22Rv1 (cell line): ENCODE measurements around the gene TSPYL6.

Source experiments
- H3K27ac ChIP-seq: fragments of 450-650 bp; 2 replicates; pipeline ENCODE4 v1.5.1; 2017
- CTCF ChIP-seq: fragments of 450-650 bp; IDR thresholded peaks from 2 replicates; pipeline ENCODE4 v1.5.1; 2017; ENCODE audit warnings: mild to moderate bottlenecking
- ZFX ChIP-seq: fragments of 450-650 bp; IDR thresholded peaks from 2 replicates; pipeline ENCODE4 v1.6.1; 2017; ENCODE audit warnings: antibody characterized with exemption, borderline replicate concordance

Gene TSPYL6

DNA sequence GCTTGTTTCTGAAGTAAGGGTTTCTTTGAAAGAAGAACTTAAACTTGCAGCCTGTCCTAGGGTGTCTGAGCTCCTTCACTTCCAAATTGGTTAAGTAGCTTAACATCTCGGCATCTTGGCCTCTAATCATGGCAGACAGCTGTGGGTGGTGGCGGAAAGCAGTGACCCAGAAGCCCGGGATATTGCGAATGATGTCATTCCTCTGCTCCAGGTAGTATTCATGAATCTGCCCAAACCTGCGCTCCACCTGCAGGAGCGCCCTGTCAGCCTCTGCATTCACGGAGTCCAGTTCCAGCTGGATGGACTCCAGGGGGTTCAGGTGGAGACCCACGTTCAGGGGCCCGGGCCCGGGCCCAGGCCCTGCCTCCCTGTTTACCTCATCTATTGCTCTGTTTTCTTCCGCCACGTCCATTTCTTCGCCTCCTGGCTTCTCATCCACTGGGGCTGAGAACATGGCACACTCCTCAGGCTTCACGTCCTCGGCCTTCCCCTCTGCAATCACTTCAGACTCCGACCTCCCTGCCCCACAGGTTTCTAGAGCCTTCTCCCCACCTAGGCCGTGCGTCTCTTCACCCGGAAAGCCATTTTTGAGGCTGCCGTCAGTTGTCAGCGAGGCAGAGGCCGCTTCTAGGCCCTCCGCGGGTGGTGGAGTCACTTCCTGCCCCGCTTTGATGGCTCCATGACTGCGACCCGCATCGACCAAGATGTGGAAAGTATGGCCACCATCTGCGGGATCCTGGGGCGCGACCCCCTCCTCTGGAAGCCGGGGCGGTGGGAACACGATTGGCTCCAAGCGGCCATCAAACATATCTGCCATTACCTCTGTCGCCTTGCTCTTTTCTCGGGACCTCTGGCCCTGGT, 569 bp downstream of the TSPYL6 start:
- H3K27ac ChIP-seq, result no peak overlapping the region
- TF ChIP-seq ZFX (no peak), CTCF (no peak)

GRCh38 chr2:54254180-54254579, 1.8 kb downstream of the TSPYL6 start:
- no peak for TF ChIP-seq ZFX
- no peak for TF ChIP-seq CTCF

DNA sequence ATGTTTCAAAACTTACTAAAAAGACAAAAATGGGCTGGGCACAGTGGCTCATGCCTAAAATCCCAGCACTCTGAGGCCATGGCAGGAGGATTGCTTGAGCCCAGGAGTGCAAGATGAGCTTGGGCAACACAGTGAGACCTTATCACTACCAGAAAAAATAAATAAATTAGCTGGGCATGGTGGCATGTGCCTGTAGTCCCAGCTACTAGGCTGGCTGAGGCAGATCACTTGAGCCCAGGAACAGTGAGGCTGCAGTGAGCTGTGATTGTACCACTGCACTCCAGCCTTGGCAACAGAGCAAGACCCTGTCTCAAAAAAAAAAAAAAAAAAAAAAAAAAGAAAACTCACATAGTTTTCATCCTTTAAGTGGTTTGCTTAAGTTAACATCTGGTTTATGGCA, 6.4 kb downstream of the TSPYL6 start:
- H3K27ac ChIP-seq, result no peak overlapping the region
- TF ChIP-seq ZFX (no peak), CTCF (no peak)

More at GRCh38 chr2:54254180-54254579, 1.8 kb downstream of the TSPYL6 start:
- no peak overlapping the region for H3K27ac ChIP-seq

GRCh38 chr2:54247115-54247514, 8.9 kb downstream of the TSPYL6 start:
- no peak overlapping the region for H3K27ac ChIP-seq
- TF ChIP-seq ZFX (no peak), CTCF (no peak)

DNA sequence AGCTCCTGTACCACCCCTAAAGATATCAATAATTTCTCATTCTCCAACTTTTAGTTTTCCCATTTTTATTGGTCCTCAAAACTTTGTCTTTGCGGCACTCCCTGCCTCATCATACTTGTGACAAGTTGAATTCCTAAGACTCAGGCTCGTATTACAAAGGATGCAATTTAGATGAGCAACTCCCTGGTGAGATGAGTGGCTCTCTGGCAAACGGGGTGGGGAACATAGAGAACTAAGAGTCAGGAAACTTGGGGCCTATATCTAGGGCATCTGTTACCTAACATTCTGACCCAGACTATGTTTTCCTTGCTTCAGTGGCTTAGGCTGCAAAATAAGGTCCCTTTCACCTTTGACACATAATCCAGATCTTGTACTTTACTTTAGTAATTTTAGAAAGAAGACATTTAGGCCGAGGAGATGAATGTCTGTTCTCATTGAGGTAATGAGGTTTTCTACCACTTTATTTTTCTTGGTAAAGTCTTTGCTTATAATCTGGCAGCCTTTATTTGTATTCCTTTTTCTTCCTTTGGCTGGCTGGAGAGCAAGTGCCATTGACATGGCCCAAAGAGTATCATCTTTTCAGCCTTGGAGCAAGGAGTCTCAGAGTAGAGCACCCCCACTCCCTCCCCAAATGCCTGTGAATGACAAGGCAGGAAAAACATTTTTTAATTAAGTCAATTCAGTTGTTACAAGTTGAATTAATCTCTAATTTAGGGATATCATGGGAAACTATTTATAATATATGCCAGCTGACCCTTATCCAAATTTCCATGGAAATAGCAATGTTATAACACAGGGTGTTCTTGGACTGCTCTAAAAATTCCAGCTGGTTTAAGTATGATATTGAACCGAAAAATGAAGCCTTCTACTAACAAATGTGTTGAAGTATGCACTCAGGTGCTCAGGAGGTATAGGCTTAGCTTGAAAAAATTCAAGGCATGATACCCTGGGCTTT, 15.2 kb downstream of the TSPYL6 start:
- H3K27ac ChIP-seq, result no peak overlapping the region
- TF ChIP-seq CTCF, result no peak

- no peak overlapping the region for H3K27ac ChIP-seq
Observed at GRCh38 chr2:54239427-54239826, 16.6 kb downstream of the TSPYL6 start.

More at GRCh38 chr2:54239427-54239826, 16.6 kb downstream of the TSPYL6 start:
- no peak for TF ChIP-seq CTCF
- TF ChIP-seq ZFX, result no peak
